ENCODE results near the gene RNASE13.

Gene RNASE13

GRCh38 chr14:21003788-21004346, 30.7 kb downstream of the RNASE13 start:
- in situ Hi-C loops (cut with MboI; ENCODE audit: low pct_unique_long_range_greater_than_20kb, low sequenced_read_pairs, unreplicated experiment) = no loop called here
- no peak for DNase-seq (ENCODE audit: low spot score)
- TF ChIP-seq CTCF (IDR thresholded peaks at IDR 0.05; ENCODE audit: extremely low read depth, insufficient read depth, missing control alignments) = no peak

- in situ Hi-C loops (cut with MboI; ENCODE audit: low pct_unique_long_range_greater_than_20kb, low sequenced_read_pairs, unreplicated experiment) = no loop called here
- DNase-seq (ENCODE audit: low spot score) = no peak
- no peak for TF ChIP-seq CTCF (IDR thresholded peaks at IDR 0.05; ENCODE audit: extremely low read depth, insufficient read depth, missing control alignments)
These were observed 33.4 kb downstream of the RNASE13 start for GRCh38 chr14:21001218-21001617.

- in situ Hi-C loops (cut with MboI; ENCODE audit: low pct_unique_long_range_greater_than_20kb, low sequenced_read_pairs, unreplicated experiment) = no loop called here
- DNase-seq (ENCODE audit: low spot score) = no peak
- no peak for TF ChIP-seq CTCF (IDR thresholded peaks at IDR 0.05; ENCODE audit: extremely low read depth, insufficient read depth, missing control alignments)
These were observed 35.0 kb downstream of the RNASE13 start for GRCh38 chr14:20999591-20999990.

GRCh38 chr14:20998674-20999366, 35.8 kb downstream of the RNASE13 start, which contains the start of gene SLC39A2:
Gene SLC39A2, plus strand, starts transcription at chr14:20999293. Its CDS starts 154 bp downstream, at chr14:20999447.
- in situ Hi-C loops (cut with MboI; ENCODE audit: low pct_unique_long_range_greater_than_20kb, low sequenced_read_pairs, unreplicated experiment) = no loop called here
- no peak for TF ChIP-seq CTCF (IDR thresholded peaks at IDR 0.05; ENCODE audit: extremely low read depth, insufficient read depth, missing control alignments)
- DNase-seq (ENCODE audit: low spot score) = no peak

GRCh38 chr14:20998139-20998538, 36.5 kb downstream of the RNASE13 start:
- in situ Hi-C loops (cut with MboI; ENCODE audit: low pct_unique_long_range_greater_than_20kb, low sequenced_read_pairs, unreplicated experiment) = no loop called here

GRCh38 chr14:20997564-20997963, 37.0 kb downstream of the RNASE13 start:
- in situ Hi-C loops (cut with MboI; ENCODE audit: low pct_unique_long_range_greater_than_20kb, low sequenced_read_pairs, unreplicated experiment) = no loop called here
- no peak for DNase-seq (ENCODE audit: low spot score)
- no peak for TF ChIP-seq CTCF (IDR thresholded peaks at IDR 0.05; ENCODE audit: extremely low read depth, insufficient read depth, missing control alignments)

More at GRCh38 chr14:20998139-20998538, 36.5 kb downstream of the RNASE13 start:
- no peak for DNase-seq (ENCODE audit: low spot score)
- no peak for TF ChIP-seq CTCF (IDR thresholded peaks at IDR 0.05; ENCODE audit: extremely low read depth, insufficient read depth, missing control alignments)
